ENCODE measurements around the gene NBEA. TPM values are rescaled to one million over a fixed set of nuclear protein-coding genes. Genes with fewer than 3 reads are reported as not detected.

The NBEA gene
- total RNA-seq, 1 experiment from 2014 or later, result 4.1 TPM

- TF ChIP-seq POLR2A (IDR thresholded peaks at IDR 0.05; ENCODE audit: borderline replicate concordance, extremely low read depth, insufficient read depth, insufficient read length) (no peak), EGR1 (IDR thresholded peaks at IDR 0.05; ENCODE audit: low read depth) (no peak), CBX3 (IDR thresholded peaks at IDR 0.05; ENCODE audit: low read depth) (no peak), SP1 (IDR thresholded peaks at IDR 0.05; ENCODE audit: low read depth) (no peak), JUND (IDR thresholded peaks at IDR 0.05) (no peak), ELF1 (IDR thresholded peaks at IDR 0.05; ENCODE audit: borderline replicate concordance, low read depth) (no peak), SRF (IDR thresholded peaks at IDR 0.05; ENCODE audit: low read depth) (no peak)
- Histone ChIP-seq H4K20me1 (ENCODE audit: insufficient read depth) (no peaks in the 10 kb centered on the region), H3K79me2 (ENCODE audit: insufficient read depth, low read length) (no peaks in the 10 kb centered on the region), H3K9ac (ENCODE audit: low read length) (no peak overlapping the region), H3K4me2 (ENCODE audit: low read length) (no peak overlapping the region), H3K27me3 (ENCODE audit: insufficient read depth, low read length) (no peaks in the 10 kb centered on the region), H3K4me1 (ENCODE audit: control insufficient read depth in 1 of 2, insufficient read depth in 2 of 2, low read length in 2 of 2) (no peaks in the 10 kb centered on the region), H2AFZ (ENCODE audit: low read depth, low read length, poor library complexity, severe bottlenecking) (no peak overlapping the region), H3K27ac (ENCODE audit: low read depth, low read length) (no peak overlapping the region), H3K4me3 (replicated peaks in 1 of 2; ENCODE audit: low read depth in 1 of 2, low read length in 2 of 2) (no peak overlapping the region), H3K9me3 (ENCODE audit: control insufficient read depth in 1 of 2, insufficient read depth in 1 of 2, low read depth in 1 of 2, low read length in 2 of 2) (no peaks in the 10 kb centered on the region), H3K9me2 (ENCODE audit: insufficient read depth) (no peaks in the 10 kb centered on the region), H3K36me3 (ENCODE audit: control insufficient read depth in 1 of 2, insufficient read depth in 2 of 2, low read length in 2 of 2) (no peaks in the 10 kb centered on the region)
- POLR2A ChIA-PET, result no interaction called here
- RAD21 ChIA-PET (ENCODE audit: low non-redundant PET in 1 of 2, low total read pairs in 2 of 2, uncharacterized antibody in 2 of 2, unreplicated experiment in 2 of 2), result no interaction called here
- intact Hi-C loops (cut with micrococcal nuclease), result no loop called here
- ATAC-seq (no peak), DNase-seq (ENCODE audit: low read depth, low spot score) (no peak)
- BruUV-seq (replicated peaks), result no TSS peak
- CTCF ChIA-PET, result no interaction called here
Observed at GRCh38 chr13:35518337-35518946, 576.4 kb downstream of the NBEA start.

GRCh38 chr13:35524171-35524570 lies 582.1 kb downstream of the NBEA start:
- POLR2A ChIA-PET, result no interaction called here

More at GRCh38 chr13:35524171-35524570, 582.1 kb downstream of the NBEA start:
- Histone ChIP-seq H3K27me3 (ENCODE audit: insufficient read depth, low read length) (no peaks in the 10 kb centered on the region), H3K4me2 (ENCODE audit: low read length) (no peak overlapping the region), H3K4me3 (replicated peaks in 1 of 2; ENCODE audit: low read depth in 1 of 2, low read length in 2 of 2) (no peak overlapping the region), H3K9ac (ENCODE audit: low read length) (no peak overlapping the region), H3K9me3 (ENCODE audit: control insufficient read depth in 1 of 2, insufficient read depth in 1 of 2, low read depth in 1 of 2, low read length in 2 of 2) (no peaks in the 10 kb centered on the region), H3K79me2 (ENCODE audit: insufficient read depth, low read length) (no peaks in the 10 kb centered on the region), H3K9me2 (ENCODE audit: insufficient read depth) (no peaks in the 10 kb centered on the region), H2AFZ (ENCODE audit: low read depth, low read length, poor library complexity, severe bottlenecking) (no peak overlapping the region), H3K27ac (ENCODE audit: low read depth, low read length) (no peak overlapping the region), H3K4me1 (ENCODE audit: control insufficient read depth in 1 of 2, insufficient read depth in 2 of 2, low read length in 2 of 2) (no peaks in the 10 kb centered on the region), H3K36me3 (ENCODE audit: control insufficient read depth in 1 of 2, insufficient read depth in 2 of 2, low read length in 2 of 2) (no peaks in the 10 kb centered on the region), H4K20me1 (ENCODE audit: insufficient read depth) (no peaks in the 10 kb centered on the region)
- DNase-seq (ENCODE audit: low read depth, low spot score) (no peak), ATAC-seq (no peak)
- CTCF ChIA-PET, result no interaction called here
- TF ChIP-seq REST (IDR thresholded peaks at IDR 0.05; ENCODE audit: low read depth) (no peak), SRF (IDR thresholded peaks at IDR 0.05; ENCODE audit: low read depth) (no peak), JUND (IDR thresholded peaks at IDR 0.05) (no peak)
- intact Hi-C loops (cut with micrococcal nuclease), result no loop called here
- no TSS peak for BruUV-seq (replicated peaks)
- RAD21 ChIA-PET (ENCODE audit: low non-redundant PET in 1 of 2, low total read pairs in 2 of 2, uncharacterized antibody in 2 of 2, unreplicated experiment in 2 of 2), result no interaction called here
